Measurements from ENCODE around the gene PCMTD2.

- TF ChIP-seq POLR2AphosphoS5 (IDR thresholded peaks at IDR 0.05; ENCODE audit: low read depth) (no peak), CTCF (IDR thresholded peaks at IDR 0.05; ENCODE audit: insufficient read depth, low read length) (no peak), REST (IDR thresholded peaks at IDR 0.05; ENCODE audit: insufficient replicate concordance, low read depth) (no peak)
These were observed 12.6 kb upstream of the PCMTD2 start for GRCh38 chr20:64242797-64243475.
